ENCODE data around the gene LONRF2. TPM values are rescaled to one million over a fixed set of nuclear protein-coding genes. Genes with fewer than 3 reads are reported as not detected.

Gene LONRF2
- total RNA-seq, 1 experiment from 2014 or later = not detected

DNA sequence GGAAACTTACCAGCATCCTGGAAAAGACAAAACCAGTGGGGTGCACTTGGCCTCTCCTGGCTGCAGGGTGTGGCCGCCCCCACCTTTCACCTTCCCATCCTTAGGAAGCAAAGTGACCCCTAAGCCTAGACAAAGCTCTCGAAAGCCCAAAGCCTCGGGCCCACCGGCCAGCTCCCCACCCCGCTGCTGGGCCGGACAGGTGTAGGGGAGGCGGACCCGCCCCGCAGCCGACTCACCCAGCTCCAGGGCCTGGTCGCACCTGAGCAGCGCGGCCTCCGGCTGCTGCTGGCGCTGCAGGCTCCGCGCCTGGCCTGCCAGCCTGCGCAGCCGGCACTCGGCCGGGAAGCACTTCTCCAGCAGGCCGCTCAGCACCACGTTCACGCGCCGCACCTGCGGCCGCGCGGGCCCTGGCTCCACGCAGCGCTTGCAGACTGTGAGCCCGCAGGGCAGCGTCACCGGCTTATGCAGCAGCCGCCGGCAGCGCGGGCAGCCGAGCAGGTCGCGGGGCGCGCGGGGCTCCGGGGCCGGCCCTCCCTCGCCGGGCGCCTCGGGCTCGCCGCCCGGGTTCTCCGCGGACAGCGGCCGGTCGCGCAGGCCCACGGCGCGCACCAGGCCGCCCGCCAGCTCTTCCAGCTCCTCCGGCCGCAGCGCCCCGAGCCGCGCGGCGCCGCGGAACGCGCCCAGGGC, 979 bp downstream of the LONRF2 start:
- no peak for TF ChIP-seq CTCF (IDR thresholded peaks at IDR 0.05; ENCODE audit: unreplicated experiment)
- no peak for DNase-seq (ENCODE audit: unreplicated experiment)
- intact Hi-C loops (cut with micrococcal nuclease) = no loop called here
- Mint-ChIP-seq H3K36me3 (ENCODE audit: insufficient read depth, unreplicated experiment) (no peaks in the 10 kb centered on the region), H3K9me3 (ENCODE audit: unreplicated experiment) (peaks cover 27% of the 10 kb centered on the region), H3K27me3 (ENCODE audit: insufficient read depth, unreplicated experiment) (no peaks in the 10 kb centered on the region), H3K4me1 (ENCODE audit: insufficient read depth, unreplicated experiment) (no peaks in the 10 kb centered on the region), H3K4me3 (ENCODE audit: unreplicated experiment) (no peak overlapping the region), H3K27ac (ENCODE audit: low read depth, unreplicated experiment) (no peak overlapping the region)
- BruUV-seq (replicated peaks) = no TSS peak
- ChIA-PET CTCF (no interaction called here), POLR2A (no interaction called here)

GRCh38 chr2:100320547-100321178, 1.6 kb downstream of the LONRF2 start:
- no peak for DNase-seq (ENCODE audit: unreplicated experiment)
- H3K27ac Mint-ChIP-seq (ENCODE audit: low read depth, unreplicated experiment) = no peak overlapping the region
- no peak for TF ChIP-seq CTCF (IDR thresholded peaks at IDR 0.05; ENCODE audit: unreplicated experiment)
- ChIA-PET POLR2A (no interaction called here), CTCF (no interaction called here)
- H3K36me3 Mint-ChIP-seq (ENCODE audit: insufficient read depth, unreplicated experiment) = no peaks in the 10 kb centered on the region
- no peak overlapping the region for H3K4me3 Mint-ChIP-seq (ENCODE audit: unreplicated experiment)
- no peaks in the 10 kb centered on the region for H3K27me3 Mint-ChIP-seq (ENCODE audit: insufficient read depth, unreplicated experiment)
- H3K9me3 Mint-ChIP-seq (ENCODE audit: unreplicated experiment) = peaks cover 27% of the 10 kb centered on the region
- intact Hi-C loops (cut with micrococcal nuclease) = no loop called here
- BruUV-seq (replicated peaks) = no TSS peak
- no peaks in the 10 kb centered on the region for H3K4me1 Mint-ChIP-seq (ENCODE audit: insufficient read depth, unreplicated experiment)

DNA sequence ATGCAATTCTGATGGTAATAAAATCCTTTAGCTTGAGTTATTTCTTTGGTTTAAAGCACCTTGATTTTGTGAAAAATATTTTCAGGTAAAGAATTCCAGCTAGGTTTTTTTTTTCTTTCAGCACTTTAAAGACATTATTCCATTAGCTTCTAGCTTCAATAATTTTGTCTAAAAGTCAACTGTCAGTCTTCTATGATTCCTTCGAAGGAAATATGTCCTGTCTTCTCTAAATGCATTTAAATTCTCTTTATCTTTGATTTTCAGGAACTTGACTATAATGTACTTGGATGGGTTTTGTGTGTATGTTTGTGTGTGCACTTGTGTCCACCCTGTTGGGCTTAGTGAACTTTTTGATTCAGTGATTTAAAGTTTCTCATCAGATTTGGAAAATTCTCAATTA, 4.7 kb downstream of the LONRF2 start:
- Mint-ChIP-seq H3K9me3 (ENCODE audit: unreplicated experiment) (peaks cover 27% of the 10 kb centered on the region), H3K27ac (ENCODE audit: low read depth, unreplicated experiment) (no peak overlapping the region), H3K36me3 (ENCODE audit: insufficient read depth, unreplicated experiment) (no peaks in the 10 kb centered on the region), H3K4me1 (ENCODE audit: insufficient read depth, unreplicated experiment) (no peaks in the 10 kb centered on the region), H3K27me3 (ENCODE audit: insufficient read depth, unreplicated experiment) (no peaks in the 10 kb centered on the region), H3K4me3 (ENCODE audit: unreplicated experiment) (no peak overlapping the region)
- BruUV-seq (replicated peaks) = no TSS peak
- no peak for DNase-seq (ENCODE audit: unreplicated experiment)
- intact Hi-C loops (cut with micrococcal nuclease) = no loop called here
- ChIA-PET POLR2A (no interaction called here), CTCF (interaction anchor here (0.7 to 1.1 kb wide), 2 partner anchors 18 to 55 kb away, joined by 3 to 5 read pairs; no protein-coding TSS in a partner anchor)
- no peak for TF ChIP-seq CTCF (IDR thresholded peaks at IDR 0.05; ENCODE audit: unreplicated experiment)

GRCh38 chr2:100309973-100310719, 12.2 kb downstream of the LONRF2 start:
- Mint-ChIP-seq H3K4me3 (ENCODE audit: unreplicated experiment) (no peak overlapping the region), H3K36me3 (ENCODE audit: insufficient read depth, unreplicated experiment) (no peaks in the 10 kb centered on the region), H3K4me1 (ENCODE audit: insufficient read depth, unreplicated experiment) (no peaks in the 10 kb centered on the region), H3K9me3 (ENCODE audit: unreplicated experiment) (no peaks in the 10 kb centered on the region), H3K27ac (ENCODE audit: low read depth, unreplicated experiment) (no peak overlapping the region), H3K27me3 (ENCODE audit: insufficient read depth, unreplicated experiment) (no peaks in the 10 kb centered on the region)
- BruUV-seq (replicated peaks) = no TSS peak
- CTCF ChIA-PET = no interaction called here
- POLR2A ChIA-PET = interaction anchor here (0.9 kb wide), 1 partner anchor 19 kb away, joined by 3 read pairs; no protein-coding TSS in a partner anchor
- no peak for TF ChIP-seq CTCF (IDR thresholded peaks at IDR 0.05; ENCODE audit: unreplicated experiment)
- DNase-seq (ENCODE audit: unreplicated experiment) = no peak
- intact Hi-C loops (cut with micrococcal nuclease) = no loop called here

All from MCF 10A (cell line).